GM18505 (cell line): Measurements from ENCODE around the gene POLR3K.

Experiments used
- ATAC-seq: cut with Tn5 transposase; IDR thresholded peaks from one replicate; pipeline ENCODE4 v1.9.1; 2021; ENCODE audit not compliant: unreplicated experiment
- POLR2A ChIP-seq: IDR thresholded peaks from 4 replicates; pipeline ENCODE4 v1.6.1; 2011; ENCODE audit warnings: borderline replicate concordance; ENCODE audit not compliant: insufficient read depth, insufficient read length; ENCODE audit errors: extremely low read depth

POLR3K gene

DNA sequence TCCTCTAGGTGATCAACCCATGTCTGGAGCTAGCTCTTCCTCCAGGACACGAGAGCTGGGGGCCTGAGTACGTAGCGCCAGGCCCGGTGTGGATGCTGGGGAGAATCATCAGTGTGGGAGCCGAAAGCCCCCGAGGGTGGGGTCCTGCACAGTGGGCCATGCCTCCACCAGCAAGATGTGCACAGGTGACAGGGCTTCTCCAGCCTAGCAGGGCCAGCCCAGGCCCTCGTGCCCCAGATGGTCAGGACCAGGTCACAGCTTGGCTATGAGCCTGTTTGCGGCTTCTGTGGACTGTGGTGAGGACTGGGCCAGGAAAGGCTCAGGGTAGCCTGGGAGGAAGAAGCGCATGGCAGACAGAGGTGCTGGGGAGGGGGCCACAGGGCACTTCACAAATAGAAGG is 32.5 kb upstream of the POLR3K start:
- TF ChIP-seq POLR2A, result no peak
- no peak for ATAC-seq

DNA sequence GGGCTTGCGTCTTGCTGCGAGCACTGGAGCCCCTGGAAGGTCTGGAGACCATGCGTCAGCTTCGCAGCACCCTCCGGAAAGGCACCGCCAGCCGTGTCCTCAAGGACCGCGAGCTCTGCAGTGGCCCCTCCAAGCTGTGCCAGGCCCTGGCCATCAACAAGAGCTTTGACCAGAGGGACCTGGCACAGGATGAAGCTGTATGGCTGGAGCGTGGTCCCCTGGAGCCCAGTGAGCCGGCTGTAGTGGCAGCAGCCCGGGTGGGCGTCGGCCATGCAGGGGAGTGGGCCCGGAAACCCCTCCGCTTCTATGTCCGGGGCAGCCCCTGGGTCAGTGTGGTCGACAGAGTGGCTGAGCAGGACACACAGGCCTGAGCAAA is 32.0 kb upstream of the POLR3K start:
- no peak for ATAC-seq
- TF ChIP-seq POLR2A, result no peak

DNA sequence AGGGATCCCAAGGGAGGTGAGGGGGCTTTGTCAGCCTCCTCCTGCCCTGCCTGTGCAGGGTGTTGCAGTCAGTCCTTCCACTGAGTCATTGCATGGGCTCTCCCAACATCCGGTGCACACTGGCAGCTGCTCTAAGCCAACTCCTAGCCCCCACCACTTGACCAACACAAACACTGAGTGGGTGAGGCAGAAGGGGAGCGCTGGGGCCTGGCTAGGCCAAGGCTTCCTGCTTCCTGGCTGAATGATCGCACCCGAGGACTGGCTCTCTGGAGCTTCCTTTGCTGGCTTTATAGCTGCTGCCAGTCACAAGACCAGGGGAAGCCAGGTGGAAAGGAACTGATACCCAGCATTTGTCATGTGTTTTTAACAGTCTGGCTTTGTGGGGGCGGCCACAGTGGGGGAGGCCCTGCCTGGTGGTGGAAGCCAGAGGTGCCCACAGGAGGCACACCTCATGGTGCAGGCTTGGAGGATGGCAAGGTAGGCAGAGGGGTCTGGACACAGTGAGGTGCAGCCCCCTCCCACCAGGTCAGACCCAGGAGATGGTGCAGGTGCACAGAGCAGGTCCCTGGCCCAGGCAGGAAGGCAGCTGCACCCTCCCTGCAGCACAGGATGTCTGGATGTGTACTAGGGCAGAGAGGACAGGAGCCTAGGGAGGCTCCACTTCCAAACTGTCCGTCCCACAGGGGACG is 31.5 kb upstream of the POLR3K start:
- TF ChIP-seq POLR2A, result no peak
- peak; percentile 65 for ATAC-seq

DNA sequence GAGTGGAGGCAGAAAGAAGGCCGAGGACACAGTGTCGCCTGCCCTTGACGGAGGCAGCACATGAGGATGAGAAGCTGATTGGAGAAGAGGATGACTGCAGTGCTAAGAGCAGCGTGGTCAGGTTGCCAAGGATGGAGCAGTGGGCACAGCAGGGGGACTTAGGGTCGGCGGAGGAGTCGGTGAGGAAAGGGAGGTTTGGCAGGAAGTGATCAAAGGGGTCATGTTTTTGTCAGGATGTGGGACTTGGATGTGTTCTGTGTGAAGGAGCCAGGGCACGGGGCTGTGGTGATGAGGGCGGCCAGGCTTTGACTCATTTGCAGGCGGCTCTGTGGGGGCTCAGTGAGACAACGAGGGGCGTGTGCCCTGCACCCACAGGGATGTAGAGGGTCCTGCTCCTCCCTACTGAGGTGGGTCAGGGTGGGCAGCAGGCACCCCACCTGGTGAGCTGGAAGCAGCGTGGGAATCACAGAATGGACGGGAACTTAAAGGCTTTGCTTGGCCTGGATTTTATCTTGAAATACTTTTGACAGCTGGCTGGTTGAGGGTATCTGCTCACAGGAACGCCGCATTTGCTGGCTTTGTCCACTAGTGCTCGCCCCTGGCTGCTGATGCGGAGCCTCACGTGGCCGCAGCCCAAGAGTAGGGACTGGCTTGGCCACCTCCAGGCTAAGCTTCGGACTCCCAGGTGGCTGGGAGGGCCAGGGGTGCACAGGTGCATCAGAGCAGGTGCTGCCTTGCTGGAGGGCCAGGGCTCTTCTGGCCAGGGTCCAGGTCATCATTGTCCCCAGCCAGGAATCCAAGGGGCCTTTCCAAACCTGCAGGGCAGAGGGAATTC is 30.6 kb upstream of the POLR3K start:
- no peak for TF ChIP-seq POLR2A
- ATAC-seq, result no peak

DNA sequence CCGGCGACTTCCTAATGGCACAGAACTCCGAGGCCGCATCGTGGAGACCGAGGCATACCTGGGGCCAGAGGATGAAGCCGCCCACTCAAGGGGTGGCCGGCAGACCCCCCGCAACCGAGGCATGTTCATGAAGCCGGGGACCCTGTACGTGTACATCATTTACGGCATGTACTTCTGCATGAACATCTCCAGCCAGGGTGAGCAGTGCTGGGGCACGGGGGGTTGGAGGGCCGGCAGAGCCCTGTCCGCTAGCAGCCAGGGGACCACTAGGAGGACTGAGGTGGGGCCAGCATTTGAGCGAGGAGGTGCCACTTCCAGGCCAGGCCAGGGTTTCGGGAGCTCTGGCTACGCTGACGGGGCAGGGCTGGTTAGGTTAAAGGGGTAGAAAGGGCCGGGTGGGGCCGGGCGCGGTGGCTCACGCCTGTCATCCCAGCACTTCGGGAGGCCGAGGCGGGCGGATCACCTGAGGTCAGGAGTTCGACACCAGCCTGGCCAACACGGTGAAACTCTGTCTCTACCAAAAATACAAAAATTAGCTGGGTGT is 29.7 kb upstream of the POLR3K start:
- no peak for ATAC-seq
- TF ChIP-seq POLR2A, result no peak

DNA sequence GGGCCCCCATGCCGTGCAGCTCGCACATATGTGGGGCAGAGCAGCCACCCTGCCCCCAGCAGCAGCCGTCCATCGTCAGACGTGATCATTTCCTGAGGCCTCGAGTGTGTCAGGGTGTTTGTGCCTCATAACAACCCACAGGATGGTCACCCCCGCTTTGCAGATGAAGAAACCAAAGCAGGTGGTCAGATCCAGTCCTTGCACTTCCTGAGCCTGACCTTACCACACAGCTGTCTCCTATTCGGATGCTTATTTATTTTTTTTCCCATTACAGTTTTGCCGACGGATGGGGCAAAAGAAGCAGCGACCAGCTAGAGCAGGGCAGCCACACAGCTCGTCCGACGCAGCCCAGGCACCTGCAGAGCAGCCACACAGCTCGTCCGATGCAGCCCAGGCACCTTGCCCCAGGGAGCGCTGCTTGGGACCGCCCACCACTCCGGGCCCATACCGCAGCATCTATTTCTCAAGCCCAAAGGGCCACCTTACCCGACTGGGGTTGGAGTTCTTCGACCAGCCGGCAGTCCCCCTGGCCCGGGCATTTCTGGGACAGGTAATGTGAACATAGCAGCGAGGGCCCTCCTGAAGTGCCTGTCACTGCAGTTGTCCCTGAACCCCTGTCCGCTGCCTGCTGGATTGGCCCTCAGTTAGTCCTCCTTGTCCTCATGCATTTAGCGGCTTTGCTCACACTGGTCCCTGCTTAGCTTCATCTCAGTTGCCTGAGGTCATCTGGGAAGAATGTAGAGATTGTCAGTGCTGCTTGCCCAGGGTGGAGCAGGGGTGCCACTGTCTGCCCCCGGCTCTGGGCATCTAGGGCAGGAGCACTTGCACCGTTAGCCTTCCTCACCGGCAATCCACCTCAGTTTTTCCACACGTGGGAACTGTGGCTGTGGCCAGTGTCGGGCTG is 26.0 kb upstream of the POLR3K start:
- no peak for ATAC-seq
- TF ChIP-seq POLR2A, result no peak

DNA sequence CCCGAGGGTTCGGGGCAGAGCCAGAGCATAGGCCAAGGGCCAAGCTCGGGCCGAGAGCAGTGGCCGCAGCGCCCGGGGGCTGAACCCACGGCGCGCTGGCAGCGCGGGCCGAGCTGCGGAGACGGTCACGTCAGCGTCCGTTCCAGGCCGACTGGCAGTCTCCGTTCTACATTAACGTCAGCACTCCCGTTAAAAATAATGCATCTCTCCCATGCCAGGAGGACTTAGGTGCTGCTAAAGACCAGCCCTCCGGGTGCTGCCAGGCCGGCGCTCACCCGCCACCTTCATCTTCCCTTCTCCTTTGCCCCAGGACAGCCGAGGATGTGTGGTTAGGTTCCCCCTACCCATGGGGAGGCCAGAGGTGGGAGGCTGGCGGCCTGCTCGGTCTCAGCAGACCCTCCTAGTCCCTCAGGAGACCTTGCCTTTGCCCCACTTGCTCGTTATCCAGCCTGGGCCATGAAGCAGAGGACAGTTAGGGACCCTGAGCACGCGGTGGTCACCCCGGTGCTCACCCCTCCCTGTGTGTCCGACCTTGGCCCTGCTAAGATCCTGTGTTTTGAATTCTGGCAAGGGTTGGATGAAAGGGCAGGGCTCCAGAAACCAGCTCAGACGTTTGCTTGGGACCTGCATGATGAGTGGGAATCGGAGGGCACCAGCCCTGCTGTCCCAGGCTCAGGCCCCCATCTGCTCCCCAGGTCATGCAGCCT is 25.2 kb upstream of the POLR3K start:
- ATAC-seq, result peak; percentile 10

DNA sequence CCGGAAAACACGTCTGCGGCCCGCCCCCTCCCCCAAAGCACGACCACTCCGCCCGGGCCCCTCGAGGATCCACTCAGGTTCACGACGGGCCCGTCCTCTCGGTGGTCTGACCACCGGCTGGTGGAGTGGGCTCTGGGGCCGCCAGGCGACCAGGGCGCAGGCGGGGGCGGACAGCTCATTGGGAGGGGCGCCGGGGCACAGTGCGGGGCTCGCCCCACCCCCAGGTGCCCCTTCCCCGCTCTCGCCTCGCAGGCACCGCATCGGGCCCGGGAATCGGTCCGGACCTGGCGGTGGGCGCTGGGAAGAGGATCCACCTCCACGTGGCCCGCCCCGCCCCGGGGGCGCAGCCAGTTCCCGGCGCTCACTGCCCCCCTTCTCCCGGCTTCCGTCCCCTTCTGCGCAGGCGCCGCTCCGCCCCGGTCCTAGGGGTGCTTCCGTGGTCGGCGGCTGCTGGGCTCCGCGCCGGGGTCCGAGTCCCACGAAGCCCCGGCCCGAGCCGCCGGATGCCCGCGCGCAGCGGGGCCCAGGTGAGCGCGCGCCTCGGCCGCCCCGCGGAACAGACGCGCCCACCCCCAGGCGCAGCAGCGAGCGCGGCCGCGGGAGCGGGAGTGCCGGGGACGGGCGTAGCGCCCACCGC is 24.5 kb upstream of the POLR3K start, which contains the start of gene MPG:
Gene MPG, plus strand, starts transcription at position 419 of the 637 bp plus-strand sequence. Its CDS starts 85 bp downstream, at position 504.
- peak; percentile 83 for TF ChIP-seq POLR2A
- ATAC-seq, result peak; percentile 55

More for the DNA sequence above, 25.2 kb upstream of the POLR3K start:
- no peak for TF ChIP-seq POLR2A

DNA sequence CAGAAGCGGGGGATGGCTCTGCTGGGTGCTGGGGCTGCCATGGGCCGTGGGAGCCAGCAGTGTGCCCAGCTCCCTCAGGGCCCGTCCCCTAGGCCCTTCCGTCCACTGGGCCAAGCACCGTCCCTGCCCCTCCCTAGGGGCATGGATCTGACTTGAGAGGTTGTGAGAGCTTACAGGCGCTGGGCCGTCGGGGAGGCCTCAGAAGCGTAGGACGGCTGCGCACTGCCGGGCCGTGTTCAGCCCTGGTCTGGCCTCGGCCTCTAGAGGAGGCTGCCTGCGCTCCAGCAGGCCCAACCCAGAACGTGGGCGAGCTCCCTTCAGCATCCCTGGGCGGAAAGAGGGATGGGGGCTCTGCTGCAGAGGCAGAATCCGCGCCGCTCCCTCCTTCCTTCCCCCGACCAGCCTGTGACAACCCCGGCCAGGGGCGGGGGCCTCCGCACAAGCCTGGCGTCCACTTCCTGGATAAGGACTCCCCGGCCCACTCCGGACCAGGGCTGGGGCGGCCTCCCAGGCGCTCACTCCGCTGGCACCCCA is 23.9 kb upstream of the POLR3K start:
- ATAC-seq, result peak; percentile 23
- no peak for TF ChIP-seq POLR2A

DNA sequence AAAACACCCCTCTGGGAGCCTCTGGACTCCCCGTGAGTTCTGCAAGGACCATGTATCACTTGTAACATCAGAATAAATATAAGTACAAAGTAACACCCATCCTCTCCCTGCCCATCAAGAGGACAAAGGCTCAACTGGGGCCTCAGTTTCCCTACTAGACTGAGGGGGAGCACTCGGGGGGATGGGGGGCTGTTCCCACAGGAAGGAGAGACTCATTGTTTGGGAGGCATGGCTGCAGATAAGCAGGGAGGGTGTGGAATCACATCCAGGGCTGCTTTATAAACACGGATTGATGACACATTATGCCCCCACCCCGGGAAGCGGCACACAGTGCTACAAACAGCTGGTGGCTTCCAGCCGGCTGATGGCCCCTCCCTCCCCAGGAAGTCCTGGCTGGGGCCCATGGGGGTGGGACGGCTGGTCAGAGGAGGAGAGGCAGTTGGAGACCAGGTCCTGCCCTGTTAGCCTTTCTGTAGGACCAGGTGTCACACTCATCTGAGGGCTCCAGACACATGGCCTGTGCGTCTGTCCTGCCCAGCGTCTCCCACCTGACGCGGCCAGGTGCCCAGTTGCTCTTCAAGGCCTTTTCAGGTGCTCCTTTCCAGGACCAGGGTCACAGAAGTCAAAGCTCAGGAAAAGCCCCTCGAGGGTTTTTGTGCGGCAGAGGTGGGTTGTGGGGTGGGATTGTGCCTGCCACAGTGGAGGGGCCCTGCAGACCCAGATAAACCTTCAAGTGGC is 23.3 kb upstream of the POLR3K start:
- TF ChIP-seq POLR2A, result no peak
- ATAC-seq, result no peak
